ENCODE results near the gene LIMS2.

DNA sequence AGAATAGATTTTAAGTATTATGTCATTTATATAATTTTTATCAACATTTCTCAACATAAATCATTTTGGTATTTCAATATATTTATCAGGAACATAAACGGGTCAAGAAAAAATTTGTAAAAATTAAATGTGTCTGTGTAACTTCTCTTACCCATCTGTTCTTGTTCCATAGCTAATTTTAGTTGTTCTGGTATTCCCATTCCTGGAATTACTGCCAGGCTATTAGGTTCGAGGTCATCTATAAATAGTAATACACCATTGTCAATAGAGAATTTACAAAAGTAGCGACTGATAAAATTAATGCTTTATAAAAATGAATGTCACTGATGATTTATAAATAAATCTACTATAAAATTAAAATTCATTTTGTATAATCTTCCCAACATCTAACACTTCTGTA lies 47.5 kb upstream of the LIMS2 start:
- TF ChIP-seq POLR2A (IDR thresholded peaks at IDR 0.05; ENCODE audit: low read length) (no peak), GATA1 (IDR thresholded peaks at IDR 0.05; ENCODE audit: low read depth, low read length) (no peak)

Data from erythroblast (primary cell).